Measurements from ENCODE around the gene CIPC.

CIPC gene, protein sequence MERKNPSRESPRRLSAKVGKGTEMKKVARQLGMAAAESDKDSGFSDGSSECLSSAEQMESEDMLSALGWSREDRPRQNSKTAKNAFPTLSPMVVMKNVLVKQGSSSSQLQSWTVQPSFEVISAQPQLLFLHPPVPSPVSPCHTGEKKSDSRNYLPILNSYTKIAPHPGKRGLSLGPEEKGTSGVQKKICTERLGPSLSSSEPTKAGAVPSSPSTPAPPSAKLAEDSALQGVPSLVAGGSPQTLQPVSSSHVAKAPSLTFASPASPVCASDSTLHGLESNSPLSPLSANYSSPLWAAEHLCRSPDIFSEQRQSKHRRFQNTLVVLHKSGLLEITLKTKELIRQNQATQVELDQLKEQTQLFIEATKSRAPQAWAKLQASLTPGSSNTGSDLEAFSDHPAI

GRCh38 chr14:77097700-77098528 is at the start of gene CIPC:
TSS of gene CIPC (plus strand) at chr14:77098258. CDS start at chr14:77105709, 7,451 bp downstream.
- peak; percentile 98 for DNase-seq

- DNase-seq = no peak
These were observed 46.9 kb upstream of the CIPC start for GRCh38 chr14:77051116-77051515.

- no peak for DNase-seq
These were observed 45.6 kb upstream of the CIPC start for GRCh38 chr14:77052281-77053044.

GRCh38 chr14:77053046-77053841 is 44.8 kb upstream of the CIPC start:
- DNase-seq = peak; percentile 66 to 75

GRCh38 chr14:77055306-77055705 is 42.8 kb upstream of the CIPC start:
- DNase-seq = no peak

GRCh38 chr14:77055981-77056380 is 42.1 kb upstream of the CIPC start:
- no peak for DNase-seq

DNA sequence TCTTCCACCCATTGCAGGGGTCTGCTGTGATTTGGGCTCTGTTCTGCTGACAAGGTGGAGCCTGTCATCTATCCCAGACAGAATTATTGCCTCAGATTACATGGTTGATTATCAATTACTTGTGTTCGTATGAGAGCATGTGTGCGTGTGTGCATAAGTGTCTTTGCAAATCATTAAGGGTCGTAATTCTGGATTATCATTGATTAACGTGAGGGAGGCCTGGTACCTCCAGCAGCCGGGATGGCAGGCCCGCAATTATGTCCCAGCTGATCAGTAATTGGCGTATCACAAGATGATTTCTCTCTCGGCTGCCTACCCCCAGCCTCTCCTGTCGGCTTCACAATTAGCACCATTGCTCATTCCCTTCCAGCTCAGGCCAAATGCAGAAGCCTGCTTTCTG is 39.9 kb upstream of the CIPC start:
- no peak for DNase-seq

GRCh38 chr14:77058785-77059184 is 39.3 kb upstream of the CIPC start:
- no peak for DNase-seq

GRCh38 chr14:77059276-77059915 is 38.7 kb upstream of the CIPC start:
- DNase-seq = no peak

DNA sequence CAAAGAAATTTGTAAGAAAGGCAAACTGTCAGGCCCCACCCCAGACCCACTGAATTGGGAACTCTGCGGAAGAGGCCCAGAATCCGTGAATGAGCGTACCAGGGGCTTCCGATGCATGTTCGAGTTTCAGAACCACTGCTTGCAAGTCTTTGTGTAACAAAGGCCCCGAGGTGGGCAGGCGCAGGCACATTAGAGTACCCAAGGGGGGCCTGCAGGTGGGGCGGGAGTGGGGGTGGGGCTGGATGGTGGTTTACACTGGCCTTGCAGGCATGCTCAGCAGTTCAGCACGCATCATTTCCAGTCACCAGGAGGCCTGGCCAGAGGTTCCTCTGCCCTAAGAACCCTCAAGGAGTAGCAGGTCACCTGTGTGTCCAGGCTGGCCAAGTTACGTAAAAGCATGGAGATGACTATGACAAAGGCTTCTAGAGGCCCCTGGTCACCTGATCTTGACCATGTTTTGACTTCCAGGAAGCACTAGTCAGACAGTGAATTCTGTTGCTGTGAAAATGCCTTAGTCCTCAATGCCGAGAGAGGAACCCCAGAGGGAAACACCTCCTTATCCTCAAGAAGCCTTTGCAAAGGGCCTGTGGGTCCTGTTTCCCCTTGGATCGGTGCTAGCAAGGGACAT is 36.3 kb upstream of the CIPC start:
- no peak for DNase-seq

- no peak for DNase-seq
These were observed 35.8 kb upstream of the CIPC start for GRCh38 chr14:77062261-77062660.

DNA sequence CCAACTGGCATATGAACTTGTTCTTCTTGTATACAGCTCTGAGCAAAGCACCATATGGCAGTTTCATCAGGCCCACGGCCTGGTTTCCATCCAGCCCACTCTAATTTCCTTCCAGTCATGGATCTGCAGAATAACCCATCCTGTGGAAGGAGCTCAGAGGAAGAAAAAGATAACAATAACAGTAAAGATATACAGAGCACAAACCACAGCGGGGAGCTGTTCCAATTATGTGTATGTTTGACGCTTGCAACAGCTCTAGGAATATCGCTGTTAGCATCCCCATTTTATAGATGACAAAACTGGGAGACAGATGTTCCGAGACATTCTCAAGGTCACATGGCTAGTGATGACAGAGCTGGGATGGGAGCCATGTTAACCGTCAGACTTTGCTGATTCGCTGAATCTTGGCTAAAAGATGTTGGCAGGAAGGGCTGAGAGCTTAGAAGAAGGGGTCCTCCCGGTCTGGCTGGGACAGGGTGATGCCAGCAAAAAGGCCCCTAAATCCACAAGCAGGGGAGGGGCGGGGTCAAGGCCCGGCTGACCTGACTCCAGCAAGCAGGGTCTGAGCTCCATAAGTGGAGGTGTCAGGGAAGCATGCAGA is 34.4 kb upstream of the CIPC start:
- DNase-seq = no peak

GRCh38 chr14:77064521-77065178 is 33.4 kb upstream of the CIPC start:
- DNase-seq = no peak

GRCh38 chr14:77065851-77066577 is 32.0 kb upstream of the CIPC start:
- no peak for DNase-seq

GRCh38 chr14:77066578-77067172 is 31.4 kb upstream of the CIPC start:
- no peak for DNase-seq

DNA sequence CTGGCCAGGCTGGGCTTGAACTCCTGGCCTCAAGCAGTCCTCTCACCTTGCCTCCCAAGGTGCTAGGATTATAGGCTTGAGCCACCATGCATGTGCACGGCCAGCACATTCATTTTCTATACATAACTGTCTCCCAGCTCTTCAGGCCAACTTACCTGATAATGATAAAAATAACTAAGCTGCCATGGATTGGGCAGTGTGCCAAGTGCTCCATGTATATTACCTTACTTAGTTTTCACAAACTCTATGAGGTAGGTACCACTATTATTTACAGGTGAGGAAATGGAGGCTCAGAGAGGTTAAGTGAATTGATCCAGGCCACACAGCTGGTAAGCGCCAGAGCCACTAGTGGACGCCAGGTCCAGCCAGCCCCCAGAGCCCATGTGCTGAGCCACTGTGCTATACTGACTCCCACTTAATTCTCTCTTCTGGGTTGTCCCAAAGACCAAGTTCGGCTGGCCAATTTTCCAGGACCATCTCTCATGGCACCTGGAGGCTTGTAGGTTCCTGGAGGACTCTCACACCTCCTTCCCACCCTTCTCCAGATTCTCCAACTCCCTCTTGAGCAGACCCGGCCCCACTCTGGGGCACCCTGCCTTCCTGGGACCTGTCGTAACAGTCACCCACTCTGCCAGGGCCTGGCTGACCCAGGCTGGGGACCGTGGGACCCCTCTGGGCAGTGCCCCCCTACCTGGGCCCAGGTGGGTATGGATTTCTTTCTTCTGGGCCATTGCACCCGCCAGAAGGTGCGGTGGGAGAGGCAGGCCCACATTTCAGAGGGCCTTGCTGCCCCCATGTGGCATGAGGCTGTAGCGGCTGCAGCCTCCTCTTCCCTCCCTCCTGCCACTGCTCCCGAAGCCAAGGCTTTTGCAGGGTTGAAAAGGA is 30.2 kb upstream of the CIPC start:
- peak; percentile 59 to 64 for DNase-seq

DNA sequence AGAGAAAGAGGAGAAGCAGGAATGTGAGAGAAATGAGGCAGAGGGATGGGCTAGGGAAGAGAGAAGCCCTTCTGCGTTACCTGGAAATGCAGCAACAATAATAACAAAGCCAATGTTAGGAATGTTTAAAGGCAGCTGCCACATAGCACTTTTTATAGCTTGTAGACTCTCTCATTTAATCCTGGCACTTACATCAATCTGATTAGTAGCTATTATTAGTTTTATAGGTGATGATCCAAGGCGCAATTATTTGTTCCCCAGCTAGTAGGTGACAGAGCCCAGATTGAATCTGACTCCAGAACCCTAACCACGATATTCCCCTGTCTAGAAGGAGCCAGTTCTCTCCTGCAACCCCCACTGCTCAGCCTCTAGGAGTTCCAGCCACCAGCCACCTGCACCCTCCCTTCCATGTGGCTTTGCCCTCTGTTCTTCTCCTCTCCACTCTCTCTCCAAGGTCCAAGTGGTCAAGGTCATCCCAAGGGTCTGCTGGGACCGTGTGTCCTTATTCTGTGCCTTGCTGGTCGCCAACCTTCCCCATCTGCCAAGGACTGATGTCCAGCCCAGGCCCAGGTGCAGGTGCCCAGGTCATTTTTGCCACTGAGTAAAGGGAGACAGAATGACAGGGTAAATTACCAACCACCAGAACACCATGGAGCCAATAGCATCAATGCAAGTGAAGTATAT is 29.4 kb upstream of the CIPC start:
- DNase-seq = no peak

- no peak for DNase-seq
These were observed 28.5 kb upstream of the CIPC start for GRCh38 chr14:77069551-77069950.

Measured in Kasumi-1 (cell line).